Measurements from ENCODE around the gene GDAP2.

- TF ChIP-seq SIN3A (IDR thresholded peaks at IDR 0.05; ENCODE audit: borderline replicate concordance, insufficient read depth, low read length) (no peak), POLR2AphosphoS5 (IDR thresholded peaks at IDR 0.05; ENCODE audit: low read depth, low read length) (no peak)
Measured at GRCh38 chr1:117879284-117879683, 50.1 kb downstream of the GDAP2 start.

Measured in PFSK-1 (cell line).